Measurements from ENCODE around the gene UCK2.

Gene UCK2

GRCh38 chr1:165834881-165835280 lies 7.5 kb downstream of the UCK2 start:
- H3K27ac ChIP-seq = no peak overlapping the region
- TF ChIP-seq ZFX (IDR thresholded peaks at IDR 0.05) = no peak
- no peak for TF ChIP-seq CTCF (conservative IDR thresholded peaks at IDR 0.05)

- peak overlapping the region; percentile 45 for H3K27ac ChIP-seq
- no peak for TF ChIP-seq CTCF (conservative IDR thresholded peaks at IDR 0.05)
- no peak for TF ChIP-seq ZFX (IDR thresholded peaks at IDR 0.05)
Observed at GRCh38 chr1:165836664-165837482, 9.5 kb downstream of the UCK2 start.

- peak overlapping the region; percentile 3; the same call in 1 of the 2 replicates for H3K27ac ChIP-seq
- no peak for TF ChIP-seq CTCF (conservative IDR thresholded peaks at IDR 0.05)
- TF ChIP-seq ZFX (IDR thresholded peaks at IDR 0.05) = no peak
Observed at GRCh38 chr1:165837838-165838364, 10.5 kb downstream of the UCK2 start.

- H3K27ac ChIP-seq = no peak overlapping the region
- TF ChIP-seq CTCF (conservative IDR thresholded peaks at IDR 0.05) (no peak), ZFX (IDR thresholded peaks at IDR 0.05) (no peak)
Observed at GRCh38 chr1:165840423-165840822, 13.0 kb downstream of the UCK2 start.

GRCh38 chr1:165841582-165842017 lies 14.2 kb downstream of the UCK2 start:
- no peak for TF ChIP-seq CTCF (conservative IDR thresholded peaks at IDR 0.05)
- TF ChIP-seq ZFX (IDR thresholded peaks at IDR 0.05) = no peak
- no peak overlapping the region for H3K27ac ChIP-seq

GRCh38 chr1:165842023-165842670 lies 14.7 kb downstream of the UCK2 start:
- no peak overlapping the region for H3K27ac ChIP-seq
- TF ChIP-seq CTCF (conservative IDR thresholded peaks at IDR 0.05) (no peak), ZFX (IDR thresholded peaks at IDR 0.05) (no peak)

- TF ChIP-seq ZFX (IDR thresholded peaks at IDR 0.05) (no peak), CTCF (conservative IDR thresholded peaks at IDR 0.05) (no peak)
Observed at GRCh38 chr1:165842671-165843129, 15.3 kb downstream of the UCK2 start.

More at GRCh38 chr1:165842671-165843129, 15.3 kb downstream of the UCK2 start:
- no peak overlapping the region for H3K27ac ChIP-seq
